Measurements from ENCODE around the gene RBM28.

The RBM28 gene, protein sequence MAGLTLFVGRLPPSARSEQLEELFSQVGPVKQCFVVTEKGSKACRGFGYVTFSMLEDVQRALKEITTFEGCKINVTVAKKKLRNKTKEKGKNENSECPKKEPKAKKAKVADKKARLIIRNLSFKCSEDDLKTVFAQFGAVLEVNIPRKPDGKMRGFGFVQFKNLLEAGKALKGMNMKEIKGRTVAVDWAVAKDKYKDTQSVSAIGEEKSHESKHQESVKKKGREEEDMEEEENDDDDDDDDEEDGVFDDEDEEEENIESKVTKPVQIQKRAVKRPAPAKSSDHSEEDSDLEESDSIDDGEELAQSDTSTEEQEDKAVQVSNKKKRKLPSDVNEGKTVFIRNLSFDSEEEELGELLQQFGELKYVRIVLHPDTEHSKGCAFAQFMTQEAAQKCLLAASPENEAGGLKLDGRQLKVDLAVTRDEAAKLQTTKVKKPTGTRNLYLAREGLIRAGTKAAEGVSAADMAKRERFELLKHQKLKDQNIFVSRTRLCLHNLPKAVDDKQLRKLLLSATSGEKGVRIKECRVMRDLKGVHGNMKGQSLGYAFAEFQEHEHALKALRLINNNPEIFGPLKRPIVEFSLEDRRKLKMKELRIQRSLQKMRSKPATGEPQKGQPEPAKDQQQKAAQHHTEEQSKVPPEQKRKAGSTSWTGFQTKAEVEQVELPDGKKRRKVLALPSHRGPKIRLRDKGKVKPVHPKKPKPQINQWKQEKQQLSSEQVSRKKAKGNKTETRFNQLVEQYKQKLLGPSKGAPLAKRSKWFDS

DNA sequence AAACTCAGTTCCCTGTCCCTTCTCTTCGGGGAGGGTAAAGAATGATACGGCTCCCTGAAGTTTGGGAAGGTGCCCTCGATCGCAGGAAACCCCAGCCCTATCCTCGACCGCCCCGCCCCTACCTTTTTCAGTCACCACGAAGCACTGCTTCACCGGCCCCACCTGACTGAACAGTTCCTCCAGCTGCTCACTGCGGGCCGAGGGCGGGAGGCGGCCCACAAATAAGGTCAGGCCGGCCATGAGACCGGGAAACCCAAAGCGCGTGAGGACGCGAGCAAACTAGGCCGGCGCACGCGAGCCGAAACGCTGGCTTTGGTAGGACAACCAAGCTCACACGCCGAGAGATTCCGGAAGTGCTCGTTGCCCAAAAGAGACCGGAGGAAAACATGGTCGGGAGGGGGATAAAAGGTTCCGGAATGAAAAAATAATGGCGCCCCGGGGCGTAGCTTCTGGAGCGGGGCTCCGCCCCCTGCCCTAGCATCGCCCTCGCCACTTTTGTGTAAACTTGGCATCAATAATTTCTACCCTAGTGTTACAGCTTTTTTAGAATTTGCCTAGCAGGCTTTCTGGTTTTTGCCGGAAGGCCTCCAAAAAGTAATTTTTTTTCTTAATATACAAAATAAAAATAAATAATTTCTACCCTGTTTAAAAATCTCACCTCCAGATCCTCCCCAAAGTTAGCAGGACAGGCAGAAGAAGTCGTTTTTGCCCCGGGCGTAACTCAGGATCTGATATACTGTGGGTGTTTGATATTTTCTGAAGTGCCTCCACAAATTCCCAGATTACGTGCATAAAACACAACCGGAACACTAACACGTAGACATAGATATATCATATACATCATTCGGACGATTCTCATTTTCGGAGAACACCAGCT is at the start of gene RBM28:
Gene RBM28 (minus strand): TSS at position 355 of the 877 bp plus-strand sequence. CDS start 115 bp downstream, at position 240.
- DNase-seq = peak; percentile 80 to 81

DNA sequence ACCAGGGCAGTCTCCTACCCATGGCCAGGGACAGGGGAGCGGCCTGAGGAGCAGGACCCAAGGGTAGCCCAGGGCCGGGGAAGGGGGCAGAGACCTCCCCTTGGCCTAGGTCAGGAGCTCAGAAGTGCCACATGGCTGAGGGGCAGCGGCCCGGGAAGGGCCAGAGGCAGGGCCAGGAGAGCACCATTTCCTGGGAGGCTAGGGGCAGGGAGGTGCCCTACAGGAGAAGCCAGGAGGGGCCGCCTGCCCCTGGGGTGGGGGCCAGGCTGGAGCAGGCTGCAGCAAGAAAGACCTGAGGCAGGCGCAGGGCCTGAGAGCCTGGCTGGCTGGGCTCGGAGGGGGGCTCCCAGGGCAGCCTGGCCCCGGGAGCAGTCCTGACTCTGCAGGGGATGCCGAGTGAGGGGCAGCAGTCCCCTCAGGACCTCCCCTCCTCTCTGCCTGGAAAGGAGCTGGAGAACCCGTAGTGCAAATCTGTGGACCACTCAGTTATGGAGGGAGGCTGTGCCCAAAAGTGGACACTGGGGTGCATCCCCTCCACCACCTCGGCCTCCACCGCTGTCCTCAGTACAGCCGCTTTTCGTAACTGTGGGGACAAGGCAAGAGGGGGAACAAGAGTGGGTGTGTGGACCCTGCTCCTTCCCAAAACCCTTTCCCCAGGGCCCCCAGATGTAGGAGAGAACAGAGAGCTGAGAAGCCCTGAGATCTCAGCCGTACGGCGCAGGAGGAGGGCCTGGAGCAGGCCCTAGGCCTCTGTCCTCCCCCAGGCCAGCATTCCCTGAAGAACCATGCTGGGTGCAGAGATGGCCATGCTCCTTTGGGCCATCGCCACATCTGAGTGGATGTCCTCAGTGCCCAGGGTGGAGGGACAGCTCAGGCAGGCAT is 49.0 kb upstream of the RBM28 start:
- no peak for DNase-seq

DNA sequence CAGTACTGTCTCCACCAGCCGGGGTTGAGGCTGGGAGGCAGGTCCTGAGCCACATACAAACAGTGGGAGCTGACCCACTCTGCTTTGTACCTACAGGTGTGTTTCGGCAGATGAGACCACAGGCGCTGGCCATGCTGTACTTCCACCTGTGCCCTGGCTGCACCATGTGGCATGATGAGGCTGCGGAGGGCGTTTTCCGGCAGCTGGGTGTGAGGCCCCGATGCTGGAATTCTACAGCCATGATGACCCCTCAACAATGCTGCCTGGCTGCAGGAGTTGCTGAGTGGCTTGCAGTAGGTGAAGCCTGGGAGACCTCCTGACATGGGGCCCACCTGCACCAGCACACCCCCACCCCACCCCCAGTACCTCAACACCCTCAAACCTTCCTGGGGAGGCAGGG is 48.1 kb upstream of the RBM28 start:
- no peak for DNase-seq

DNA sequence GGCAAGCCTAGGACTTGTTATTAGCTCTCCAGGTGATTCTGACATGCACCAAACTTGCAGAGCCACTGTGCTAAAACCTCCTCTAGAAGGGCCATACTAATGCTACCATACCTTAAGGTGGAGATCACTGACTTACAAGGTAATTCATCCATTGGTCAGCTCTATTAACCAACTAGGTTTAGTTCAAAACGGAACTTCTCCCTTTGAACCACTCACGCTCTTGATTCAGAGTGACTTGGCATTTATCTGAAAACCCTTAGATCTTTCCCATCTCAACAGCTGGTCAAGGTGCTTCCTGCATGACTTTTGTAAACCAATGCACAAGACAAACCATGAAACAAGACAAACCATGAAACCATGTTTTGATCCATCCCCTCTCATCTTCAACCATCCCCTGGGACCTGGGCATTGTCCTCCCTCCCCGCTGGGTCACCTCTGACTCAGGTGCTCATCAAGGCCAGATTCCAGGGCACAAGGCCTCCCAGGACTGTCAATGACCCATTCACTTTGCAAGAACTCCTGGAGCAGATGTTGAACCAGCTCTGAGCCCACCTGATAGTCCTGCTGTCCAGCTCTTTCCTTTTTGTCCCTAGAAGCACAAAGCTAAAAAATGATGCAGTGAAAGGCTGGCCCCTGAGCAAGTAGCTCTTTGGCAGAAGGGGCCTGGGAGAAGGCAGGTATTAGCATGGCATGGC is 47.3 kb upstream of the RBM28 start:
- DNase-seq = no peak

DNA sequence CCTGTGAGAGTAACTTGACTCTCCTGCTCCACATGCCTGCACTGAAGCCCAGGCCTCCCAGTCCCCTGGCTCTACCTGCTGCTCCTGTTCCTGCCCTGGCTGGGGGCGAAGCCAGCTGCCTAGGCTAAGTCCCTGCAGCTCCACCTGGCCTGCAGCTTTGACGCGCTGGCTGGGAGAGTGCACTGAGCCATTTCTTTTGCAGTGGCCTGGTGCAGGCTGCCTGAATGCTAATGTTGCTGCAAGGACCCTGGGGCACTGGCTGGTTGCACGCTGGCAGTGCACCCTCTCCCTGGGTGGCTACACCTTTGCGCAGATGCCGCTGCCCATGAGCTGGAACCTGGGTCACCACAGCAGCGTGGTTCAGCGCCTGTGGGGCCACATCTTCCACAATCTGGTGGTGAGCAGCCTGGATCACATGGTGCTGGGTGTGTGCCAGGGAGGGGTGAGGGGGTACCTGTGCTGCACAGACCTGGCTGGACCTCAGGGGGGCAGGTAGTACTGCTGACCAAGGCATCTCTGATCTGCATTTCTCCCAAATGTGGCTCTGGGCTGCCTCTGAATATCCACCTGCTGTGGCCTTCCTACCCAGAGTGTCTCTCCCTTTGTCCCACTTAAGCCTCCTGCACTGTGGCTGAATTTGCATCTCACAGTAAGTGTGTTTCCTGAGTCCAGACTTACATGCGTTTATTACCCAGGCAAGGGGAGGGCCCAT is 46.1 kb upstream of the RBM28 start:
- no peak for DNase-seq

DNA sequence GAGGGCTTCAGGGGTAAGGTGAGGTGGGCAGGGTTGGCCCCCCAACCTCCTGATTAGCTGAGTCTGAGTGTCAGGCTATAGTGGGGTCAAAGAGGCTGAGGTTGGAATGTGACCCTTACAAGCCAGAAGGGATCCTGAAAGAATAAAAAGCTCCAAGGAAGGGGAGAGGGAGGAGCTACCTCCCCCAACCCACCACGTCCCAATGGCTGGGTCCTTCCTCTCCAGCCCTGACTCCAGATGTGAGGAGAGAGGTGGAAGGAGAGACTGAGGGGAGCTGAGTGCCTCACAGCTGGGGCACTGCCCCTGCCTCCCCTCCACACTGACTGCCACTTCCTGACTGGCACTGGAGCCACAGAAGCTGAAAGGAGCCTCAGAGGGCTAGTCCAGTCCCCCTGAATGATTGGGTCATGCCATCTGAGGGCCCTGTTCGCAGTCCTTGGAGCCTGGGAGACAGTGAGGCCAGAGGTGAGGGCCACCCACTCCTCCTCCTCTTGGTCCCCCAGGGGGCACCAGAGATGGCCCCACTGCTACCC is 45.4 kb upstream of the RBM28 start:
- DNase-seq = no peak

DNA sequence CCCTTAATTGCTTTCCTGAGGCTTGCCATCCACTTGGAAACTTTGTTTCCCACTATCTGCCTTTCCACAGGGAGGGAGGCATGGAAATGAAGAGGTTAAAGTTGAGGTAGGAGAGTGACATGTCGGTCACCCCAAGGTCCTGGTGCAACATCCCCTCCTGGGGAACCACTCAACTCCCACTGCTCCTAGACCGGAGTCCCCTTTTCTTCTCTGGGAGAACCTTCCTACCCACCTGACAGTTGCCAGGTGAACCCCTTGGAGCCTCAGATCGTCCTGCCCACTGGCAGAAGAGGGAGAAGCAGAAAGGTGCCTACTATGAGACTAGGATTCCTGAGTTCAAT is 44.4 kb upstream of the RBM28 start:
- DNase-seq = no peak

DNA sequence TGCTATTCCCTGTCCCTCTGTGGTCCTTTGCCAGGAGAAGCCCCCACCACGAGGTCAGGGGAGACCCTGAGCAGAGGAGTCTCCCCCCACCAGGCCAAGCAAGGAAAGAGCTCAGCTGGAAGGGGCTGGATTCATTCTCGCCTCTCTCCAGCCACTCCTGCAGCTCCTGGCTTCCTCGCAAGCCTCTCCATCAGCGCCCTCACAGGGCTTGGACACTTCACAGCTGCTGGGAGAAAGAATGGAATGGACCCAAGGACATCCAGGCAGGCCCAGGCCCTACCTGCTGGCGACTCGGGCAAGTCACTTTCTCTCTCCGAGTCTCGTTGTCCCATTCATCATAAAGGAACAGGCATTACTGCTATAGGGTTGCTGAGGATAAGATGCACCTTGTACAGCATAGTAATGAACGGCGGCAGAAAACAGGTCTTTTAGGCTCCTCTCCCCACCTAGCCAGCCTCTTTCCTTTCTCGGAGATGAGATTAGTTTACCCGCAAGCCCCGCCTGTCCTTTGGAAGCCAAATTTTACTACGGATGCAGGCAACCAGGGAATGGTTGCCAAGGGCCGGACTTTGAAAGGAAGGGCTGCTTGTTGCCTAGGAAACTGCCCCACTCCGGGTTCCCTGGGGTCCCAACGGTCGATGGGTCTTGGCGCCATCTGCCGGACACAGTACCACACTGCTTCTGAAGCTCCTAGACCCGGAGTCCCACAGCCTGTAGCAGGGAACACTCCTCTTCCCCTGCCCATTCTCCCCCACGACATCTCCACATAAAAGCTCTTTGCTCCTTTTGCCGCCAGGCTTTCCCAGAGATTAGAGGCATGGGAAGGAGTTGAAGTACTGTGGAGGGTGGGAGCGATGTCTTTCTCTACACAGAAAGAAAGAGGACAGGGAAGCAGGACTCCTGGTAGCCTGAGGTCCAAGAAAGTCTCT is 43.8 kb upstream of the RBM28 start:
- DNase-seq = peak; percentile 67 to 71

DNA sequence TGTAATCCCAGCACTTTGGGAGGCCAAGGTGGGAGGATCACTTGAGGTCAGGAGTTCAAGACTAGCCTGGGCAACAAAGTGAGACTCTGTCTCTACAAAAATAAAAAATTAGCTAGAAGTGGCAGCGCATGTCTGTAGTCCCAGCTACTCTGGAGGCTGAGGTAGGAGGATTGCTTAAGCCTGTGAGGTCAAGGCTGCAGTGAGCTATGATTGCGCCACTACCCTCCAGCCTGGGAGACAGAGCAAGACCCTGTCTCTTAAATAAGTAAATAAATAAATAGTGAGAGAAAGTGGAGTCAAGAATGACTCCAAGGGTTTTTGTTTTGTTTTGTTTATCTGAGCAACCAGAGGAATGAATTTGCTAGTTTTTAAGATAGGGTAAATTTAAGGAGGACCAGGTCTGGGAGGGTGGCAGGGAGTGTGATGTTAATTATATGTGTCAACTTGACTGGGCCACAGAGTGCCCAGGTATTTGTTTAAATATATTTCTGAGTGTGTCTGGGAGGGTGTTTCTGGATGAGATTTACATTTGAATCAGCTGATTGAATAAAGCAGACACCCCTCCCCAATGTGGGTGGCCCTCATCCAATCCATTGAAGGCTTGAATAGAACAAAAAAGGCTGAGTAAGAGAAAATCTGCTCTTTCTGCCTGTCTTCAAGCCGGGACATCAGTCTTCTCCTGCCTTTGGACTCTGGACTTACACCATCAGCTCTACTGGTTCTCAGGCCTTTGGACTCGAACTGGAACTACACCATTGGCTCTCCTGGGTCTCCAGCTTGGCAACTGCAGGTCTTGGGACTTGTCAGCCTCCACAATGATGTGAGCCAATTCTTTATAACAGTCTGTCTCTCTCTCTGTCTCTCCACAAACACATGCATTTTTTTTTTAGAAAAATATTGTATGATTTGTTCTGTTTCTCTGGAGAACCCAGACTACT is 42.5 kb upstream of the RBM28 start:
- no peak for DNase-seq

DNA sequence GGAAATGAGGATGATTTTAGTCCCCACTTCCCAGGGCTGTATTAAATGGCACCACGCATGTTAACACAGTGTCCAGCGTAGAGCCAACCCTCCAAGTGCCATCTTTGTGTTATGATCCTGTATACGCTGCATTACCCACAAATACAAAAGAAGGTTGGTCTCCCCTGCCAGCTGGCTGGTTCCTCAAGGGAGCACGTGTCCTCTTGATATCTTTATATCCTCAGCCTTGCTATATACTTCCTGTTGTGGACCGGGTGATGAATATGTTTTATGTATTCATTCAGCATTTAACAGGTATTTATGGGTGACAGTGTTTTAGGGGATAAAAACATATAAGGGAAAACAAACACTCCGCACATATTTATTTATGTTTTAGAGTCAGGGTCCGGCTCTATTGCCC is 41.0 kb upstream of the RBM28 start:
- no peak for DNase-seq

DNA sequence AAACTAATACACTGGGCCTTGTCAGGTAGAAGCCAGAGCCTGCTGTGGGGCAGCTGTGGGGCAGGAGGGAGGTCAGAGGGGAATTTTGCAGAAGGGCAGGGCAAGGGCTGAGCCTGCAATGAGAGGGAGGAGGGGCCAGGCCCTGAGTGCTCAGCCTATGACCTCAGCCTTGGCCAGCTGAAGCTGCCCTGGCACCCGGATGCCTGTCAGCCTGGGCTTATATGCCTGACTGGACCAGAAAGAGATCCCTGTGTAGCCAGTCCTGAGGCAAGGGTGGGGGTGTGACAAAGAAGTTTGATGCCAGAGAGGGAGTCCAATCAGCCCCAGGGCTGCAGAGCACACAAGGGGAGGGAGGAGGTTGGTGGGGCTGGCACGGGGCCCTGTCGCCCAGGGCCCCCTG is 40.1 kb upstream of the RBM28 start:
- DNase-seq = no peak

DNA sequence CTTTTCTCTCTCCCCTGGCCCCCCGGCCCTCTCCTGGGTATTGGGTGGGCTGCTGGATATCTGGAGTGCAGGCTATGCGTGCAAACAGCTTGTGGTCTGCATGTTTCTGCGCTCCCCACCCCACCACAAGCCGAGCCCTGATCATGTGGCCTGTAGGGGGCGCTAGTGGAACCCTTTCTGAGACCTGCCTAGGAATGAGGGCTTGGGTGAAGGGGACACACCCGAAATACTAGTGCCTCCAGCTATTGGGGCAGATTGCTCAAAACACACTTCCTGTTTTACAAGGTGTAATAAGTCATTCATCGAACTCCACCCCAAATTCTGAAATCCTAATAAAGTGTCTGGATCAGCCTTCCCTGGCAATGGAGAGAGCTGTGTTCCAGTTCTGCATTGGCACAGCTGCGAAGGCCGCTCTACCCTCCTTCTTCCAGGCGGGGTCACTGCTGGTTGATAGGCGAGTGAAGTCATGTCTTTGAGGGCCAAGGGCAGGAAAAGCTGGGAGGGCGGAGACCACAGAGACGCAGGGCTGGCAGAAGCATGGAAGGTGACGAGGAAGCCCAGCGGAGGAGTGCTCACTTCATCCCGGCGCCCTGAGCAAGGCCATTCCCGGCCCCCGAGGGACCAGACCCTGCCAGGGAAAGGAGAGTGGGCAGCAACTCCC is 37.6 kb upstream of the RBM28 start:
- DNase-seq = no peak

DNA sequence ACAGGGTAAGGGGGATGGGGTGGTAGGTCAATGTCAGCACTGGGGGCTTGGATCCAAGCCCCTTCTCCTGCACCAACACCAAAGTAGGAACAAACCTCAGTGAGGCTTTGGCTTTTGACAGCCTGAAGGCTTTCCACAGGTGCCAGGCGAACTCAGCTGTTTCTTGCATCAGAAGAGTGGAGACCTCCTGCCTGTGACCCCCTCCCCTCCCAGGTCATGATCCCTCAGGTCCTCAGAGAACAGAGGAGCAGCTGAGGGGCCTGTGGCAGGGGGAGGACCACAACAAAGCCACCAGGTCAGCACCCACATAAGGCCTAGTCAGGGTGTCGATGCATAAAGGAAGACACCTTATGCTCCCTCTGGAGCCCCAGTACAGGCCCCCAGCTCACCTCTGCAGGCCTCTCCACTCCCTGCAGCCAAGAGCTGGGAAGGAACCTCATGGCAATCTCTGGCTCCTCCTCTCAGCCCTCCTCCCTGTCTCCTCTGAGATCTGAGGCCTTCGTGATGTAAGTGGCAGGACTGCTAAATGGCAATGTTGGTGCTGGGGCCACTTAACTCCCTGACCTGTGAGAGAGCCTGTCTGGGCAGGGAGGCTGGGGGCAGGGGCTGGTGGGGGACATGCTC is 36.9 kb upstream of the RBM28 start:
- no peak for DNase-seq

DNA sequence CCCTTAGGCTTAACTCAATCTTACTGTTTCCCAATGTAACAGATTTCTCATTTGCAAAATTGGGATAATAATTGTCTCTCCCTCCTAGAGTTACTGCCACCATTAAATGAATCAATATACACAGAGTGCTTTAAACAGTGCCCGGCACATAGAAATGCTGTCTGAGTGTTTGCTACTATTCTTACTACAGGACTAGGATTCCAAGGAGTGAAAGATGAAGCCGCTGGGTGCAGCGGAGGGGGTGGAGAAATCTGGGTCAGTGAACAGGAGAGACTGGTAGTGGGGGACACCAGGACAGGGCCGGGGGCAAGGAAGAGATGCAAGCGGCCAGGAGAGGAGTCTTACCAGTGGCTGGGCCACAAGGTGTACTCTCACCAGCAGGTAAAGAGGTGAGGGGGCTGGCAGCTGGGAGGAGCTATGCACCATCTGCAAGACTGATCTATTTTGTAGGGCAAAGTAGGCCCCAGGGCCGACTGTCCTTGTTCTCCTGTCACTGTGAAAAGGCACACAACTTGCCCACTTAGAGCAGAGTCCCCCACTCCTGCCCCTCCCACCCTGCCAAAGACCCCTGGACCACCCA is 36.3 kb upstream of the RBM28 start:
- no peak for DNase-seq

DNA sequence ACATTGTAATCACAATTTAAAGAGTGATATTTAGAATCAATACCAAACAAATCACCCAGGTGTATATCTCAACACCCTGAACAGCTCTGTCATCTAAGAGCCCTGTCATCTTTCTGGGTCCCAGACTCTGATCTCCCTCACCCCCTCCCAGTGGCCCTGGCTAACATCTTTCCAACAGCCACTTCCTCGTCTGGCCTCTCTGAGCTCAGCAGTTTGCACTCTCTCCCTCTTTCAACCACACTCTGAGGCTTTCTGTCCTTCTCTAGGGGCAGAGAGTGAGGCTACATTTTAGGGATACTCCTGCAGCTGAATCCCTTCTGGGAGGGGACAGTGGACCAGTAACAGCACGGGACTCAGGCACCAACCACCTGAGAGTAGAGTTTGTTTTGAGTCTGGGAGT is 34.9 kb upstream of the RBM28 start:
- no peak for DNase-seq

DNA sequence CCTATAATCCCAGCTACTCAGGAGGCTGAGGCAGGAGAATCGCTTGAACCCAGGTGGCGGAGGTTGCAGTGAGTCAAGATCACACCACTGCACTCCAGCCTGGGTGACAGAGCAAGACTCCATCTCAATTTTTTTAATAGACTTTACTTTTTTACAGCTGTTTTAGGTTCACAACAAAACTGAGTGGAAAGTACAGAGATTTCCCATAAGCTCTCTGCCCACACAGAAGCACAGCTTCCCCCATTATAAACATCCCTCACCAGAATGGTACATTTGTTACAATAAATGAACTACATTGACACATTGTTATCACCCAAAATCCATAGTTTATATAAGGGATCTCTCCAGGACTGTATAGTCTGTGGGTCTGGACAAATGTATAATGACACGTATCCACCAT is 32.4 kb upstream of the RBM28 start:
- no peak for DNase-seq

DNA sequence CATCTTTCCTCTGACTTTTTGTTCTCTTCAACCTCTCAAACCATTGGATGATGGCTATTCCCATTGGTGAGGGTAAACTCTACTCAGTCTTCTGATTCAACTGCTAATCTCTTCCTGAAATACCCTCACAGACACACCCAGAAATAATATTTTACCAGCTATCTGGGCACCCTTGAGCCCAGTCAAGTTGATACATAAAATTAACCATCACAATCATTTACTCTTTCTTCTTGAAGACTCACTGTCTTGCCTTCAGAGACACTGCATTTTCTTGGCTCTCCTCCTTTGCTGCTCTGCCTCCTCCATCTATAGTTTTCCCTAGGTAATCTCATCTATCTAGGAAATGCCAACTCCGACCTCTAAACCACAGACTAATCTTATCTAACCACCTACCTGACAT is 30.3 kb upstream of the RBM28 start:
- no peak for DNase-seq
